GM18508 (cell line): ENCODE measurements around the gene PPP1R16B.

Experiments used
- ATAC-seq: cut with Tn5 transposase; IDR thresholded peaks from one replicate; pipeline ENCODE4 v1.9.1; 2021; ENCODE audit warnings: moderate number of reproducible peaks; ENCODE audit not compliant: insufficient read depth, unreplicated experiment

PPP1R16B gene

GRCh38 chr20:38818113-38819065, 12.9 kb downstream of the PPP1R16B start:
- ATAC-seq: no peak

- ATAC-seq: no peak
Observed at GRCh38 chr20:38825571-38825900, 20.0 kb downstream of the PPP1R16B start.

GRCh38 chr20:38825901-38826625, 20.6 kb downstream of the PPP1R16B start:
- ATAC-seq: no peak

GRCh38 chr20:38827770-38828281, 22.3 kb downstream of the PPP1R16B start:
- ATAC-seq: no peak

- ATAC-seq: no peak
Observed at GRCh38 chr20:38828514-38829295, 23.2 kb downstream of the PPP1R16B start.

- ATAC-seq: no peak
Observed at GRCh38 chr20:38829296-38829875, 23.9 kb downstream of the PPP1R16B start.

GRCh38 chr20:38830356-38830755, 24.9 kb downstream of the PPP1R16B start:
- no peak for ATAC-seq

- ATAC-seq: no peak
Observed at GRCh38 chr20:38831049-38831691, 25.7 kb downstream of the PPP1R16B start.

- no peak for ATAC-seq
Observed at GRCh38 chr20:38831995-38832620, 26.6 kb downstream of the PPP1R16B start.

- no peak for ATAC-seq
Observed at GRCh38 chr20:38833154-38833856, 27.8 kb downstream of the PPP1R16B start.

GRCh38 chr20:38833857-38834164, 28.3 kb downstream of the PPP1R16B start:
- ATAC-seq: no peak

GRCh38 chr20:38834868-38835267, 29.4 kb downstream of the PPP1R16B start:
- no peak for ATAC-seq

- ATAC-seq: no peak
Observed at GRCh38 chr20:38835792-38836191, 30.3 kb downstream of the PPP1R16B start.

GRCh38 chr20:38836991-38837390, 31.5 kb downstream of the PPP1R16B start:
- ATAC-seq: no peak

- ATAC-seq: no peak
Observed at GRCh38 chr20:38838326-38838725, 32.8 kb downstream of the PPP1R16B start.

- ATAC-seq: no peak
Observed at GRCh38 chr20:38839563-38839962, 34.1 kb downstream of the PPP1R16B start.

- ATAC-seq: no peak
Observed at GRCh38 chr20:38840053-38840893, 34.8 kb downstream of the PPP1R16B start.

- ATAC-seq: no peak
Observed at GRCh38 chr20:38840894-38841470, 35.5 kb downstream of the PPP1R16B start.
